ENCODE measurements around the gene CEACAM16. TPM values are rescaled to one million over a fixed set of nuclear protein-coding genes. Genes with fewer than 3 reads are reported as not detected.

The CEACAM16 gene
- total and polyA plus RNA-seq, 10 of the 15 experiments (the other 5 are each of a cell fraction or from before 2014, with no cell fraction given) = not detected

DNA sequence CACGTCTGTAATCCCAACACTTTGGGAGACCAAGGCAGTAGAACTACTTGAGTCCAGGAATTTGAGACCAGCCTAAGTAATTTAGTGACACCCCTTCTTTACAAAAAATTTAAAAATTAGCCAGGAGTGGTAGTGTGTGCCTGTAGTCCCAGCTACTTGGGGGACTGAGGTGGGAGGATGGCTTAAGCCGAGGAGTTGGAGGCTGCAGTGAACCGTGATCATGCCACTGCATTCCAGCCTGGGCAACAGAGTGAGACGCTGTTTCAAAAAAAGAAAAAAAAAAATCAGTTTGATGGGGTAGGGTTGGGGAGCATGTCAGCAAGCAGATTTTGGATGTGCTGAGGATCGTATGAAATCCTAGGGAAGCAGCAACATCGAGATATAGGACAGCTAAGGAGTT, 23.4 kb upstream of the CEACAM16 start:
- ChIA-PET CTCF (interaction anchor here (1.2 to 1.6 kb wide), 3 partner anchors 19 to 99 kb away, joined by 3 to 4 read pairs (median 3); no protein-coding TSS in a partner anchor), RAD21 (ENCODE audit: unreplicated experiment) (no interaction called here), SMC1A (ENCODE audit: uncharacterized antibody, unreplicated experiment) (no interaction called here), POLR2A (no interaction called here)
- no peaks in the 10 kb centered on the region for H3K36me3 ChIP-seq (ENCODE audit: control insufficient read depth in 2 of 2, insufficient read depth in 2 of 2, low read length in 1 of 2)
- TF ChIP-seq RELA (IDR thresholded peaks at IDR 0.05; ENCODE audit: borderline replicate concordance, partially characterized antibody) (no peak), SREBF1 (IDR thresholded peaks at IDR 0.05; ENCODE audit: low read length) (no peak), RCOR1 (conservative IDR thresholded peaks at IDR 0.05; ENCODE audit: low read depth, low read length) (no peak), ZNF217 (IDR thresholded peaks at IDR 0.05) (no peak), RBBP5 (conservative IDR thresholded peaks at IDR 0.05) (no peak), ZNF384 (IDR thresholded peaks at IDR 0.05; ENCODE audit: borderline replicate concordance, low read depth, low read length) (no peak), SMARCA5 (IDR thresholded peaks at IDR 0.05) (no peak), SMAD5 (IDR thresholded peaks at IDR 0.05; ENCODE audit: low read depth) (no peak), TARDBP (IDR thresholded peaks at IDR 0.05; ENCODE audit: borderline replicate concordance) (no peak), MAX (IDR thresholded peaks at IDR 0.05; ENCODE audit: low read depth, low read length) (no peak), TAF1 (IDR thresholded peaks at IDR 0.05; ENCODE audit: borderline replicate concordance, low read depth, low read length) (no peak), SIN3A (IDR thresholded peaks at IDR 0.05; ENCODE audit: low read depth, low read length) (no peak), GATAD2B (conservative IDR thresholded peaks at IDR 0.05; ENCODE audit: low read depth) (no peak), STAT3 (IDR thresholded peaks at IDR 0.05; ENCODE audit: low read depth, low read length) (no peak), RB1 (IDR thresholded peaks at IDR 0.05; ENCODE audit: borderline replicate concordance) (no peak)
- WGBS (ENCODE audit: insufficient coverage, insufficient replicate concordance, low lambda C conversion rate, missing lambda C conversion rate) = 26% methylated on average over 6 of the region's 6 CpGs
- no TSS peak for BruUV-seq (replicated peaks)
- H3K4me3 ChIP-seq = no peak overlapping the region
- no peaks in the 10 kb centered on the region for H3K4me1 ChIP-seq (ENCODE audit: control insufficient read depth, insufficient read depth, low read length)
- H4K20me1 ChIP-seq (ENCODE audit: control insufficient read depth, insufficient read depth) = no peaks in the 10 kb centered on the region
- in situ Hi-C loops (cut with MboI) (no loop called here), intact Hi-C loops (cut with micrococcal nuclease; ENCODE audit: unreplicated experiment) (no loop called here)
- H3K79me2 ChIP-seq (ENCODE audit: control insufficient read depth, insufficient read depth, low read length) = no peaks in the 10 kb centered on the region
- DNase-seq (ENCODE audit: low read depth, low spot score) (no peak), ATAC-seq (no peak), FAIRE-seq (no peak)
- H3K4me2 ChIP-seq (ENCODE audit: control insufficient read depth, insufficient read depth) = no peak overlapping the region
- no peaks in the 10 kb centered on the region for H3K27me3 ChIP-seq (replicated peaks in 1 of 2; ENCODE audit: control insufficient read depth in 2 of 2, insufficient read depth in 2 of 2, low read length in 1 of 2)
- no peak overlapping the region for H3K27ac ChIP-seq (ENCODE audit: control insufficient read depth, insufficient read depth)
- no peak overlapping the region for H2AFZ ChIP-seq (ENCODE audit: control insufficient read depth, low read depth, low read length)
- no peak overlapping the region for H3K9ac ChIP-seq (ENCODE audit: control insufficient read depth, insufficient read depth, low read length)
- H3K9me3 ChIP-seq (replicated peaks; ENCODE audit: control insufficient read depth, insufficient read depth, low read length) = peaks cover 2% of the 10 kb centered on the region; the same call in 2 of the 3 replicates

Measured in GM12878 (cell line).